ENCODE data around the gene FAM118B.

DNA sequence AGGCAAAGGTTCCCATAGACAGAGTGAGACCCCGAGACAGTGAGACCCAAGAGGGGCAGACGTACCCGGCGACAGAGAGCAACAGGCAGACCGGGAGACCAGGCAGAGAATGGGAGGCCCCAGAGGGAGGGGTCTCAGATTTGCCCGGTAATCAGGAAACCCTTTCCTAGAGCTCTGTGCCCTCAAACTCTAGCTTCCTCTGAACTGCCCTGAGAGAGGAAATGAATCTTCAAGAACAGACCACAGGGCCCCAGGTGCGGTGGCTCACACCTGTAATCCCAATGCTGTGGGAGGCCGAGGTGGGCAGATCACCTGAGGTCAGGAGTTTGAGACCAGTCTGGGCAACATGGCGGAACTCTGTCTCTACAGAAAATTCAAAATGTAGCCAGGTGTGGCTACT is 47.8 kb upstream of the FAM118B start:
- TF ChIP-seq, protein P1, sequence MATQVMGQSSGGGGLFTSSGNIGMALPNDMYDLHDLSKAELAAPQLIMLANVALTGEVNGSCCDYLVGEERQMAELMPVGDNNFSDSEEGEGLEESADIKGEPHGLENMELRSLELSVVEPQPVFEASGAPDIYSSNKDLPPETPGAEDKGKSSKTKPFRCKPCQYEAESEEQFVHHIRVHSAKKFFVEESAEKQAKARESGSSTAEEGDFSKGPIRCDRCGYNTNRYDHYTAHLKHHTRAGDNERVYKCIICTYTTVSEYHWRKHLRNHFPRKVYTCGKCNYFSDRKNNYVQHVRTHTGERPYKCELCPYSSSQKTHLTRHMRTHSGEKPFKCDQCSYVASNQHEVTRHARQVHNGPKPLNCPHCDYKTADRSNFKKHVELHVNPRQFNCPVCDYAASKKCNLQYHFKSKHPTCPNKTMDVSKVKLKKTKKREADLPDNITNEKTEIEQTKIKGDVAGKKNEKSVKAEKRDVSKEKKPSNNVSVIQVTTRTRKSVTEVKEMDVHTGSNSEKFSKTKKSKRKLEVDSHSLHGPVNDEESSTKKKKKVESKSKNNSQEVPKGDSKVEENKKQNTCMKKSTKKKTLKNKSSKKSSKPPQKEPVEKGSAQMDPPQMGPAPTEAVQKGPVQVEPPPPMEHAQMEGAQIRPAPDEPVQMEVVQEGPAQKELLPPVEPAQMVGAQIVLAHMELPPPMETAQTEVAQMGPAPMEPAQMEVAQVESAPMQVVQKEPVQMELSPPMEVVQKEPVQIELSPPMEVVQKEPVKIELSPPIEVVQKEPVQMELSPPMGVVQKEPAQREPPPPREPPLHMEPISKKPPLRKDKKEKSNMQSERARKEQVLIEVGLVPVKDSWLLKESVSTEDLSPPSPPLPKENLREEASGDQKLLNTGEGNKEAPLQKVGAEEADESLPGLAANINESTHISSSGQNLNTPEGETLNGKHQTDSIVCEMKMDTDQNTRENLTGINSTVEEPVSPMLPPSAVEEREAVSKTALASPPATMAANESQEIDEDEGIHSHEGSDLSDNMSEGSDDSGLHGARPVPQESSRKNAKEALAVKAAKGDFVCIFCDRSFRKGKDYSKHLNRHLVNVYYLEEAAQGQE (IDR thresholded peaks at IDR 0.05; ENCODE audit: low read depth, low read length), result no peak
- TF ChIP-seq, protein P2, sequence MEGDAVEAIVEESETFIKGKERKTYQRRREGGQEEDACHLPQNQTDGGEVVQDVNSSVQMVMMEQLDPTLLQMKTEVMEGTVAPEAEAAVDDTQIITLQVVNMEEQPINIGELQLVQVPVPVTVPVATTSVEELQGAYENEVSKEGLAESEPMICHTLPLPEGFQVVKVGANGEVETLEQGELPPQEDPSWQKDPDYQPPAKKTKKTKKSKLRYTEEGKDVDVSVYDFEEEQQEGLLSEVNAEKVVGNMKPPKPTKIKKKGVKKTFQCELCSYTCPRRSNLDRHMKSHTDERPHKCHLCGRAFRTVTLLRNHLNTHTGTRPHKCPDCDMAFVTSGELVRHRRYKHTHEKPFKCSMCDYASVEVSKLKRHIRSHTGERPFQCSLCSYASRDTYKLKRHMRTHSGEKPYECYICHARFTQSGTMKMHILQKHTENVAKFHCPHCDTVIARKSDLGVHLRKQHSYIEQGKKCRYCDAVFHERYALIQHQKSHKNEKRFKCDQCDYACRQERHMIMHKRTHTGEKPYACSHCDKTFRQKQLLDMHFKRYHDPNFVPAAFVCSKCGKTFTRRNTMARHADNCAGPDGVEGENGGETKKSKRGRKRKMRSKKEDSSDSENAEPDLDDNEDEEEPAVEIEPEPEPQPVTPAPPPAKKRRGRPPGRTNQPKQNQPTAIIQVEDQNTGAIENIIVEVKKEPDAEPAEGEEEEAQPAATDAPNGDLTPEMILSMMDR (IDR thresholded peaks at IDR 0.05), result no peak
- TF ChIP-seq, protein P3, sequence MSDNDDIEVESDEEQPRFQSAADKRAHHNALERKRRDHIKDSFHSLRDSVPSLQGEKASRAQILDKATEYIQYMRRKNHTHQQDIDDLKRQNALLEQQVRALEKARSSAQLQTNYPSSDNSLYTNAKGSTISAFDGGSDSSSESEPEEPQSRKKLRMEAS (IDR thresholded peaks at IDR 0.05; ENCODE audit: low read depth), result no peak
- TF ChIP-seq RAD21 (IDR thresholded peaks at IDR 0.05; ENCODE audit: low read length), result no peak
- TF ChIP-seq, protein P4, sequence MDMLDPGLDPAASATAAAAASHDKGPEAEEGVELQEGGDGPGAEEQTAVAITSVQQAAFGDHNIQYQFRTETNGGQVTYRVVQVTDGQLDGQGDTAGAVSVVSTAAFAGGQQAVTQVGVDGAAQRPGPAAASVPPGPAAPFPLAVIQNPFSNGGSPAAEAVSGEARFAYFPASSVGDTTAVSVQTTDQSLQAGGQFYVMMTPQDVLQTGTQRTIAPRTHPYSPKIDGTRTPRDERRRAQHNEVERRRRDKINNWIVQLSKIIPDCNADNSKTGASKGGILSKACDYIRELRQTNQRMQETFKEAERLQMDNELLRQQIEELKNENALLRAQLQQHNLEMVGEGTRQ (IDR thresholded peaks at IDR 0.05; ENCODE audit: borderline replicate concordance, low read depth, low read length), result no peak
- TF ChIP-seq SMC3 (IDR thresholded peaks at IDR 0.05; ENCODE audit: low read depth, low read length), result no peak
- no peak for TF ChIP-seq NFIC (IDR thresholded peaks at IDR 0.05; ENCODE audit: borderline replicate concordance)
